HepG2 (cell line): ENCODE data around the gene CNOT6. TPM values are rescaled to one million over a fixed set of nuclear protein-coding genes. Genes with fewer than 3 reads are reported as not detected.

Source experiments
- ATAC-seq: fragments of 200-7000 bp; cut with Tn5 transposase; 3 replicates; pipeline ENCODE4 v1.9.1; 2020; ENCODE audit warnings: mild to moderate bottlenecking, moderate library complexity
- BruUV-seq: library from RNA; stranded (reverse); fragments of 400-500 nt; replicated peaks from 2 replicates; lab custom pipeline; 2021; lab: Mats Ljungman, UMichigan
- CTCF ChIA-PET: fragments of 300-600 bp; formaldehyde crosslinking; extraction: SDS; loops from one replicate; lab custom pipeline; 2021; ENCODE audit warnings: low total read pairs, inconsistent platforms, low intra/inter-chr PET ratio; lab: Yijun Ruan, JAX
- POLR2A ChIA-PET: fragments of 350-600 bp; sonication (Branson Sonifier 250); formaldehyde crosslinking; loops from one replicate; lab custom pipeline; 2020; ENCODE audit warnings: antibody characterized with exemption, inconsistent platforms; lab: Yijun Ruan, JAX
- DNase-seq: peaks from one replicate; pipeline ENCODE4 v3.0.0-alpha.2; 2015; ENCODE audit warnings: low spot score
- FAIRE-seq: peaks from 3 replicates; lab custom pipeline; 2011; peaks lifted over from hg19 to GRCh38; lab: Jason Lieb, UNC
- H2AFZ ChIP-seq: one replicate; pipeline ENCODE4 v1.6.1; 2011; ENCODE audit warnings: low read length, inconsistent platforms
- H3K27ac ChIP-seq: fragments of 300-600 bp; 3 replicates; pipeline ENCODE4 v1.8.0; 2011; ENCODE audit warnings: mixed run types, mild to moderate bottlenecking, mixed read lengths, low read length, inconsistent platforms; ENCODE audit not compliant: insufficient read depth; ENCODE audit errors: extremely low read length
- H3K27me3 ChIP-seq, 2 experiments: fragments of 200-600 bp in 1 of 2; 2 replicates in 1 of 2; 3 replicates in 1 of 2; pipeline versions ENCODE4 v1.6.0 to v1.8.0; 2011; ENCODE audit warnings: low read length in 2 of 2, mild to moderate bottlenecking in 2 of 2, moderate library complexity in 2 of 2, inconsistent platforms in 1 of 2; ENCODE audit not compliant: insufficient read depth in 2 of 2, control insufficient read depth in 1 of 2
- H3K36me3 ChIP-seq, 2 experiments: fragments of 200-600 bp in 1 of 2; replicated peaks in 1 of 2; 2 replicates in 1 of 2; 3 replicates in 1 of 2; pipeline versions ENCODE4 v1.5.1 to v1.8.0; 2011; ENCODE audit warnings: low read length in 2 of 2, inconsistent platforms in 1 of 2; ENCODE audit not compliant: insufficient read depth in 2 of 2, control insufficient read depth in 1 of 2
- H3K4me1 ChIP-seq: 2 replicates; pipeline ENCODE4 v1.5.1; 2012; ENCODE audit warnings: low read length, inconsistent platforms; ENCODE audit not compliant: insufficient read depth
- H3K4me2 ChIP-seq: 2 replicates; pipeline ENCODE4 v1.6.0; 2011; ENCODE audit warnings: low read depth, low read length, inconsistent platforms
- H3K4me3 ChIP-seq, 3 experiments: fragments of 200-600 bp in 1 of 3; sonication (generic), shearing (Covaris generic) in 1 of 3; replicated peaks in 1 of 3; 2 replicates each; pipeline ENCODE4 v1.5.1; 2011 to 2016; ENCODE audit warnings: low read length in 3 of 3, inconsistent platforms in 2 of 3, low read depth in 2 of 3, mild to moderate bottlenecking in 2 of 3, control low read depth in 1 of 3, mixed read lengths in 1 of 3; ENCODE audit not compliant: insufficient read depth in 1 of 3
- H3K79me2 ChIP-seq: one replicate; pipeline ENCODE4 v1.6.1; 2011; ENCODE audit warnings: low read length, inconsistent platforms; ENCODE audit not compliant: insufficient read depth
- H3K9ac ChIP-seq: 2 replicates; pipeline ENCODE4 v1.6.0; 2011; ENCODE audit warnings: mild to moderate bottlenecking, low read depth, low read length, inconsistent platforms; ENCODE audit not compliant: insufficient read depth
- H3K9me3 ChIP-seq: 2 replicates; pipeline ENCODE4 v1.5.1; 2012; ENCODE audit warnings: mild to moderate bottlenecking, low read length
- H4K20me1 ChIP-seq: 2 replicates; pipeline ENCODE4 v1.6.0; 2011; ENCODE audit warnings: inconsistent platforms, mild to moderate bottlenecking, low read length, moderate library complexity; ENCODE audit not compliant: insufficient read depth
- ARID4A ChIP-seq: sonication (generic); formaldehyde crosslinking; IDR thresholded peaks from 2 replicates; pipeline ENCODE4 v1.5.0; 2020; ENCODE audit warnings: mild to moderate bottlenecking, missing genetic modification reagents, borderline replicate concordance
- CENPBD1 ChIP-seq: sonication (generic); formaldehyde crosslinking; IDR thresholded peaks from 2 replicates; pipeline ENCODE4 v1.8.0; 2022; ENCODE audit warnings: missing genetic modification reagents, low read depth, mild to moderate bottlenecking, borderline replicate concordance
- IKZF4 ChIP-seq: sonication (generic); formaldehyde crosslinking; IDR thresholded peaks from 2 replicates; pipeline ENCODE4 v1.5.1; 2020; ENCODE audit warnings: borderline replicate concordance, mild to moderate bottlenecking, low read depth, missing genetic modification reagents; ENCODE audit errors: not compliant biosample characterization
- IRF9 ChIP-seq: sonication (generic); formaldehyde crosslinking; IDR thresholded peaks from 2 replicates; pipeline ENCODE4 v1.8.0; 2022; ENCODE audit warnings: missing genetic modification reagents, mild to moderate bottlenecking, borderline replicate concordance
- MAFF ChIP-seq: IDR thresholded peaks from 2 replicates; pipeline ENCODE4 v1.6.1; 2011; ENCODE audit warnings: low read depth, low read length, improper control_type of control experiment
- MXD1 ChIP-seq: sonication (generic); formaldehyde crosslinking; IDR thresholded peaks from 2 replicates; pipeline ENCODE4 v1.4.0; 2020; ENCODE audit warnings: mild to moderate bottlenecking, missing genetic modification reagents
- NFKB2 ChIP-seq: sonication (generic); formaldehyde crosslinking; IDR thresholded peaks from 2 replicates; pipeline ENCODE4 v1.4.0; 2020; ENCODE audit warnings: missing genetic modification reagents, borderline replicate concordance
- PREB ChIP-seq: sonication (generic); formaldehyde crosslinking; IDR thresholded peaks from 2 replicates; pipeline ENCODE4 v1.4.0; 2020; ENCODE audit warnings: missing genetic modification reagents
- REXO4 ChIP-seq: sonication (generic); formaldehyde crosslinking; IDR thresholded peaks from 2 replicates; pipeline ENCODE4 v1.8.0; 2022; ENCODE audit warnings: missing genetic modification reagents, mild to moderate bottlenecking, borderline replicate concordance
- SMAD9 ChIP-seq: sonication (generic); formaldehyde crosslinking; IDR thresholded peaks from 2 replicates; pipeline ENCODE4 v1.5.1; 2020; ENCODE audit warnings: mild to moderate bottlenecking, missing genetic modification reagents
- ZBTB43 ChIP-seq: sonication (generic); formaldehyde crosslinking; conservative IDR thresholded peaks from 2 replicates; pipeline ENCODE4 v1.4.0; 2020; ENCODE audit warnings: missing genetic modification reagents
- ZBTB8A ChIP-seq: sonication (generic); formaldehyde crosslinking; IDR thresholded peaks from 2 replicates; pipeline ENCODE4 v1.4.0; 2020; ENCODE audit warnings: mild to moderate bottlenecking, low read depth, missing genetic modification reagents, borderline replicate concordance
- ZFAT ChIP-seq: sonication (generic); formaldehyde crosslinking; conservative IDR thresholded peaks from 2 replicates; pipeline ENCODE4 v1.8.1; 2023; ENCODE audit warnings: missing genetic modification reagents, inconsistent platforms
- ZFYVE20 ChIP-seq: sonication (generic); formaldehyde crosslinking; IDR thresholded peaks from 2 replicates; pipeline ENCODE4 v1.8.0; 2023; ENCODE audit warnings: low read depth, mild to moderate bottlenecking, moderate library complexity, missing genetic modification reagents, borderline replicate concordance
- ZNF44 ChIP-seq: sonication (generic); formaldehyde crosslinking; IDR thresholded peaks from 2 replicates; pipeline ENCODE4 v1.5.1; 2020; ENCODE audit warnings: mild to moderate bottlenecking, missing genetic modification reagents
- ZNF737 ChIP-seq: sonication (generic); formaldehyde crosslinking; IDR thresholded peaks from 2 replicates; pipeline ENCODE4 v1.5.0; 2020; ENCODE audit warnings: missing genetic modification reagents, mild to moderate bottlenecking, borderline replicate concordance
- WGBS: methylation state at CpG from one replicate; pipeline ENCODE4 v1.1.6; 2017; ENCODE audit warnings: low lambda C conversion rate; 5-methylcytosine and 5-hydroxymethylcytosine counted together
- in situ Hi-C: cut with HindIII; loops from 2 replicates; pipeline ENCODE4 v1.10.0; 2017; ENCODE audit warnings: low pct_unique_long_range_greater_than_20kb; ENCODE audit not compliant: extremely low pct_ligation_motif_present
- intact Hi-C: fragments of 100-400 bp; cut with micrococcal nuclease; formaldehyde crosslinking; loops from one replicate; pipeline ENCODE4 v1.10.0; 2022; ENCODE audit not compliant: unreplicated experiment
- polyA plus RNA-seq, 8 experiments: library from polyadenylated mRNA; depleted of rRNA in 3 of 8; stranded (reverse) in 7 of 8; unstranded in 1 of 8; fragments of >200 nt; fragmentation: Illumina TruSeq in 4 of 8; extraction: Trizol in 4 of 8; gene quantifications; 2 replicates each; pipeline versions ENCODE4 v1.2.1 to v1.2.3, GENCODE V29; 2011 to 2016; ENCODE audit warnings: low read depth in 4 of 8, missing spikeins in 1 of 8, mixed read lengths in 1 of 8; ENCODE audit not compliant: insufficient read depth in 1 of 8
- total RNA-seq, 5 experiments: library from RNA; depleted of rRNA; stranded (reverse); fragments of >200 nt; fragmentation: Illumina TruSeq; extraction: Trizol; gene quantifications; 2 replicates each; pipeline ENCODE4 v1.2.3, GENCODE V29; 2016; ENCODE audit warnings: low read depth in 1 of 5

CNOT6 gene
- total and polyA plus RNA-seq, 2 of the 13 experiments (the other 11 are each of a cell fraction or from before 2014, with no cell fraction given), result 8.8 to 9.1 TPM

GRCh38 chr5:180516440-180516839, 22.3 kb downstream of the CNOT6 start:
- H3K27ac ChIP-seq, result no peak overlapping the region
- no peaks in the 10 kb centered on the region for H3K36me3 ChIP-seq
- H3K9me3 ChIP-seq, result no peaks in the 10 kb centered on the region
- intact Hi-C loops, result no loop called here
- H2AFZ ChIP-seq, result no peak overlapping the region
- H4K20me1 ChIP-seq, result peaks cover 13% of the 10 kb centered on the region
- no peak overlapping the region for H3K4me2 ChIP-seq
- POLR2A ChIA-PET, result no interaction called here
- in situ Hi-C loops, result no loop called here
- no peak overlapping the region for H3K4me3 ChIP-seq
- peaks cover 17% of the 10 kb centered on the region for H3K4me1 ChIP-seq
- ATAC-seq (no peak), DNase-seq (no peak), FAIRE-seq (no peak)
- peaks cover 69% of the 10 kb centered on the region for H3K79me2 ChIP-seq
- WGBS, result 99% methylated on average over 5 of the region's 5 CpGs
- CTCF ChIA-PET, result no interaction called here
- no peaks in the 10 kb centered on the region for H3K27me3 ChIP-seq
- H3K9ac ChIP-seq, result no peak overlapping the region
- BruUV-seq, result no TSS peak
- TF ChIP-seq CENPBD1 (CRISPR knock-in tag) (no peak), REXO4 (CRISPR knock-in tag) (no peak), ZNF737 (CRISPR knock-in tag) (no peak), ZBTB8A (no peak), IKZF4 (CRISPR knock-in tag) (no peak), ZFYVE20 (no peak), MXD1 (no peak), ZNF44 (CRISPR knock-in tag) (no peak), MAFF (no peak), SMAD9 (CRISPR knock-in tag) (no peak), NFKB2 (no peak), PREB (CRISPR knock-in tag) (no peak), ZBTB43 (CRISPR knock-in tag) (no peak), IRF9 (no peak), ZFAT (CRISPR knock-in tag) (no peak), ARID4A (CRISPR knock-in tag) (no peak)
